Activated CD8-positive, alpha-beta T cell treated with anti-CD3 and anti-CD28 coated beads for 36 hours (primary cell): ENCODE measurements around the gene EFNA5. TPM values are rescaled to one million over a fixed set of nuclear protein-coding genes. Genes with fewer than 3 reads are reported as not detected.
A peak's percentile ranks its signal among the peaks of the same experiment; 100 is the strongest.

Experiments
- ATAC-seq: fragments of 200-7000 bp; cut with Tn5 transposase; one replicate; pipeline ENCODE4 v1.10.0; 2021; ENCODE audit warnings: mild to moderate bottlenecking, moderate library complexity
- CTCF ChIA-PET: fragments of 350-600 bp; sonication (Branson Sonifier 250); formaldehyde crosslinking; loops from one replicate; lab custom pipeline; 2021; ENCODE audit warnings: antibody characterized with exemption; lab: Charles Lee
- POLR2A ChIA-PET: fragments of 350-600 bp; sonication (Branson Sonifier 250); formaldehyde crosslinking; loops from one replicate; lab custom pipeline; 2021; ENCODE audit warnings: antibody characterized with exemption; lab: Charles Lee
- DNase-seq: peaks from one replicate; pipeline ENCODE4 v3.0.0-alpha.2; 2020
- H3K27ac Mint-ChIP-seq: one replicate; pipeline ENCODE4 v1.8.0; 2021; ENCODE audit warnings: mild to moderate bottlenecking, mixed read lengths
- H3K27me3 Mint-ChIP-seq: one replicate; pipeline ENCODE4 v1.8.0; 2021; ENCODE audit warnings: mixed read lengths
- H3K36me3 Mint-ChIP-seq: one replicate; pipeline ENCODE4 v1.8.0; 2021; ENCODE audit warnings: low read depth, mixed read lengths
- H3K4me1 Mint-ChIP-seq: one replicate; pipeline ENCODE4 v1.8.0; 2021; ENCODE audit warnings: low read depth, mixed read lengths
- H3K4me3 Mint-ChIP-seq: one replicate; pipeline ENCODE4 v1.8.0; 2021; ENCODE audit warnings: mild to moderate bottlenecking, moderate library complexity, mixed read lengths
- H3K9me3 Mint-ChIP-seq: one replicate; pipeline ENCODE4 v1.8.0; 2021; ENCODE audit warnings: mixed read lengths
- CTCF ChIP-seq: fragments of 200-600 bp; IDR thresholded peaks from one replicate; pipeline ENCODE4 v1.8.0; 2022; ENCODE audit warnings: antibody characterized with exemption, mild to moderate bottlenecking
- intact Hi-C: fragments of 100-400 bp; cut with micrococcal nuclease; formaldehyde crosslinking; loops from one replicate; pipeline ENCODE4 v1.10.0; 2022
- total RNA-seq, 2 experiments: library from RNA; stranded (reverse); gene quantifications; one replicate each; pipeline ENCODE4 v1.2.3, GENCODE V29; 2021

The EFNA5 gene
- total RNA-seq, 2 experiments from 2014 or later: not detected

GRCh38 chr5:107389775-107390148 is 281.0 kb downstream of the EFNA5 start:
- CTCF ChIA-PET: no interaction called here

GRCh38 chr5:107389130-107389774 is 281.5 kb downstream of the EFNA5 start:
- H3K9me3 Mint-ChIP-seq: no peaks in the 10 kb centered on the region
- H3K27me3 Mint-ChIP-seq: no peaks in the 10 kb centered on the region
- POLR2A ChIA-PET: no interaction called here
- peaks cover 26% of the 10 kb centered on the region for H3K4me1 Mint-ChIP-seq
- no peaks in the 10 kb centered on the region for H3K36me3 Mint-ChIP-seq
- intact Hi-C loops: no loop called here
- no peak overlapping the region for H3K4me3 Mint-ChIP-seq
- H3K27ac Mint-ChIP-seq: no peak overlapping the region
- no peak for TF ChIP-seq CTCF
- peak; percentile 35 for DNase-seq
- ATAC-seq: peak; percentile 60
- CTCF ChIA-PET: interaction anchor here (1.6 kb wide), 1 partner anchor 183 kb away, joined by 6 read pairs; no protein-coding TSS in a partner anchor

More at GRCh38 chr5:107389775-107390148, 281.0 kb downstream of the EFNA5 start:
- DNase-seq (no peak), ATAC-seq (no peak)
- no peak overlapping the region for H3K27ac Mint-ChIP-seq
- H3K36me3 Mint-ChIP-seq: no peaks in the 10 kb centered on the region
- no peaks in the 10 kb centered on the region for H3K9me3 Mint-ChIP-seq
- no peaks in the 10 kb centered on the region for H3K27me3 Mint-ChIP-seq
- TF ChIP-seq CTCF: no peak
- POLR2A ChIA-PET: no interaction called here
- no peak overlapping the region for H3K4me3 Mint-ChIP-seq
- peaks cover 26% of the 10 kb centered on the region for H3K4me1 Mint-ChIP-seq
- intact Hi-C loops: no loop called here

GRCh38 chr5:107388141-107388861 is 282.4 kb downstream of the EFNA5 start:
- Mint-ChIP-seq H3K9me3 (no peaks in the 10 kb centered on the region), H3K27ac (peak overlapping the region; percentile 38), H3K4me1 (peaks cover 26% of the 10 kb centered on the region), H3K27me3 (no peaks in the 10 kb centered on the region), H3K4me3 (no peak overlapping the region), H3K36me3 (no peaks in the 10 kb centered on the region)
- POLR2A ChIA-PET: no interaction called here
- DNase-seq: peak; percentile 7
- peak; percentile 73 for ATAC-seq
- CTCF ChIA-PET: interaction anchor here (1.6 kb wide), 1 partner anchor 184 kb away, joined by 6 read pairs; no protein-coding TSS in a partner anchor
- no peak for TF ChIP-seq CTCF
- intact Hi-C loops: no loop called here

GRCh38 chr5:107387526-107388140 is 283.1 kb downstream of the EFNA5 start:
- no peak for ATAC-seq
- ChIA-PET POLR2A (no interaction called here), CTCF (interaction anchor here (1.6 kb wide), 1 partner anchor 185 kb away, joined by 6 read pairs; no protein-coding TSS in a partner anchor)
- intact Hi-C loops: no loop called here
- DNase-seq: no peak
- H3K36me3 Mint-ChIP-seq: no peaks in the 10 kb centered on the region
- H3K4me3 Mint-ChIP-seq: no peak overlapping the region
- H3K9me3 Mint-ChIP-seq: no peaks in the 10 kb centered on the region
- peaks cover 26% of the 10 kb centered on the region for H3K4me1 Mint-ChIP-seq
- no peaks in the 10 kb centered on the region for H3K27me3 Mint-ChIP-seq
- peak overlapping the region; percentile 38 for H3K27ac Mint-ChIP-seq
- no peak for TF ChIP-seq CTCF

GRCh38 chr5:107385708-107386107 is 285.0 kb downstream of the EFNA5 start:
- DNase-seq (no peak), ATAC-seq (no peak)
- TF ChIP-seq CTCF: no peak
- no peaks in the 10 kb centered on the region for H3K36me3 Mint-ChIP-seq
- POLR2A ChIA-PET: no interaction called here
- H3K4me1 Mint-ChIP-seq: peaks cover 26% of the 10 kb centered on the region
- intact Hi-C loops: no loop called here
- CTCF ChIA-PET: no interaction called here
- H3K9me3 Mint-ChIP-seq: no peaks in the 10 kb centered on the region
- H3K4me3 Mint-ChIP-seq: no peak overlapping the region
- no peaks in the 10 kb centered on the region for H3K27me3 Mint-ChIP-seq
- H3K27ac Mint-ChIP-seq: no peak overlapping the region
